GM12878 (cell line): ENCODE measurements around the gene IFNK. TPM values are rescaled to one million over a fixed set of nuclear protein-coding genes. Genes with fewer than 3 reads are reported as not detected.

ENCODE experiments used
- ATAC-seq: fragments of 200-7000 bp; cut with Tn5 transposase; 3 replicates; pipeline ENCODE4 v1.9.1; 2020; ENCODE audit warnings: mild to moderate bottlenecking, moderate library complexity
- BruUV-seq: library from RNA; stranded (reverse); fragments of 400-500 nt; replicated peaks from 2 replicates; lab custom pipeline; 2021; lab: Mats Ljungman, UMichigan
- CTCF ChIA-PET: fragments of 300-600 bp; sonication (Branson Sonifier 250); formaldehyde crosslinking; extraction: SDS; loops from one replicate; lab custom pipeline; 2021; ENCODE audit warnings: inconsistent platforms; lab: Yijun Ruan, JAX
- POLR2A ChIA-PET: fragments of 350-600 bp; formaldehyde crosslinking; extraction: SDS; loops from one replicate; lab custom pipeline; 2021; ENCODE audit warnings: inconsistent platforms; lab: Charles Lee
- RAD21 ChIA-PET: fragments of 300-600 bp; sonication (Branson Sonifier 250); formaldehyde crosslinking; loops from one replicate; lab custom pipeline; 2023; ENCODE audit warnings: antibody characterized with exemption; ENCODE audit not compliant: unreplicated experiment; lab: Charles Lee
- SMC1A ChIA-PET: fragments of 300-600 bp; sonication (Branson Sonifier 250); formaldehyde crosslinking; loops from one replicate; lab custom pipeline; 2023; ENCODE audit not compliant: unreplicated experiment, uncharacterized antibody; lab: Charles Lee
- DNase-seq: peaks from one replicate; pipeline ENCODE4 v3.0.0-alpha.2; 2011; ENCODE audit warnings: low read depth, low spot score
- FAIRE-seq: peaks from 3 replicates; lab custom pipeline; 2011; peaks lifted over from hg19 to GRCh38; lab: Jason Lieb, UNC
- H2AFZ ChIP-seq: 2 replicates; pipeline ENCODE4 v1.6.0; 2011; ENCODE audit warnings: low read depth, low read length, control low read depth; ENCODE audit not compliant: control insufficient read depth
- H3K27ac ChIP-seq: 2 replicates; pipeline ENCODE4 v1.5.1; 2011; ENCODE audit warnings: control low read depth; ENCODE audit not compliant: control insufficient read depth, insufficient read depth
- H3K27me3 ChIP-seq, 2 experiments: replicated peaks in 1 of 2; 2 replicates each; pipeline versions ENCODE4 v1.6.0 to v1.6.1; 2011; ENCODE audit warnings: low read length in 1 of 2; ENCODE audit not compliant: control insufficient read depth in 2 of 2, insufficient read depth in 2 of 2
- H3K36me3 ChIP-seq, 2 experiments: 2 replicates each; pipeline ENCODE4 v1.5.1; 2011; ENCODE audit warnings: low read length in 1 of 2; ENCODE audit not compliant: control insufficient read depth in 2 of 2, insufficient read depth in 2 of 2
- H3K4me1 ChIP-seq: 2 replicates; pipeline ENCODE4 v1.6.1; 2011; ENCODE audit warnings: mild to moderate bottlenecking, low read length, moderate library complexity, mixed read lengths; ENCODE audit not compliant: control insufficient read depth, insufficient read depth
- H3K4me2 ChIP-seq: 2 replicates; pipeline ENCODE4 v1.6.0; 2011; ENCODE audit warnings: control low read depth; ENCODE audit not compliant: control insufficient read depth, insufficient read depth
- H3K4me3 ChIP-seq: fragments of 200-600 bp; sonication (generic); 2 replicates; pipeline ENCODE4 v1.5.1; 2016
- H3K79me2 ChIP-seq: 2 replicates; pipeline ENCODE4 v1.6.0; 2011; ENCODE audit warnings: low read length; ENCODE audit not compliant: control insufficient read depth, insufficient read depth
- H3K9ac ChIP-seq: 2 replicates; pipeline ENCODE4 v1.8.0; 2011; ENCODE audit warnings: low read length, control low read depth, mixed read lengths; ENCODE audit not compliant: control insufficient read depth, insufficient read depth
- H3K9me3 ChIP-seq: replicated peaks from 3 replicates; pipeline ENCODE4 v1.5.1; 2011; ENCODE audit warnings: mild to moderate bottlenecking, low read length; ENCODE audit not compliant: control insufficient read depth, insufficient read depth
- H4K20me1 ChIP-seq: 2 replicates; pipeline ENCODE4 v1.6.0; 2011; ENCODE audit not compliant: control insufficient read depth, insufficient read depth
- BMI1 ChIP-seq: fragments of 450-650 bp; IDR thresholded peaks from 2 replicates; pipeline ENCODE4 v1.6.1; 2016; ENCODE audit warnings: mild to moderate bottlenecking, moderate library complexity, borderline replicate concordance
- IKZF2 ChIP-seq, 2 experiments: fragments of 450-650 bp; IDR thresholded peaks; 2 replicates each; pipeline ENCODE4 v1.6.1; 2017; ENCODE audit warnings: mild to moderate bottlenecking in 2 of 2, moderate library complexity in 2 of 2
- POLR2AphosphoS5 ChIP-seq: IDR thresholded peaks from 2 replicates; pipeline ENCODE4 v1.6.1; 2011; ENCODE audit warnings: mild to moderate bottlenecking, low read length, inconsistent platforms
- RBBP5 ChIP-seq: fragments of 200-600 bp; sonication (generic); conservative IDR thresholded peaks from 2 replicates; pipeline ENCODE4 v1.6.1; 2016
- ZSCAN29 ChIP-seq: fragments of 450-650 bp; IDR thresholded peaks from 2 replicates; pipeline ENCODE4 v1.6.1; 2017; ENCODE audit warnings: mild to moderate bottlenecking, moderate library complexity
- WGBS: methylation state at CpG from one replicate; pipeline ENCODE4 v1.1.6; 2016; ENCODE audit warnings: low lambda C conversion rate; ENCODE audit not compliant: insufficient replicate concordance, insufficient coverage; ENCODE audit errors: missing lambda C conversion rate; 5-methylcytosine and 5-hydroxymethylcytosine counted together
- in situ Hi-C: fragments of 300-500 bp; cut with MboI; formaldehyde crosslinking; loops from 9 replicates; pipeline ENCODE4 v1.14.3; 2018; ENCODE audit warnings: mixed read lengths
- intact Hi-C: fragments of 100-400 bp; cut with micrococcal nuclease; formaldehyde crosslinking; loops from one replicate; pipeline ENCODE4 v1.14.2; 2022; ENCODE audit not compliant: unreplicated experiment
- polyA plus RNA-seq, 11 experiments: library from polyadenylated mRNA; depleted of rRNA in 4 of 11; unstranded in 6 of 11; stranded (reverse) in 5 of 11; fragments of >200 nt; fragmentation: Nextera tagmentation in 4 of 11; fragmentation: Illumina TruSeq in 1 of 11; extraction: Ambion mirVana in 4 of 11; extraction: Trizol in 1 of 11; gene quantifications; 1 replicate in 1 of 11; 2 replicates in 10 of 11; pipeline versions ENCODE4 v1.2.1 to v1.2.3, GENCODE V29; 2011 to 2016; ENCODE audit warnings: inconsistent platforms in 2 of 11, missing spikeins in 2 of 11, low read depth in 1 of 11
- total RNA-seq, 4 experiments: library from RNA; depleted of rRNA in 3 of 4; stranded (reverse); fragments of >200 nt in 3 of 4; fragmentation: Illumina TruSeq in 1 of 4; extraction: Trizol in 1 of 4; gene quantifications; 2 replicates each; pipeline versions ENCODE4 v1.2.1 to v1.2.3, GENCODE V29; 2013 to 2021
- TF ChIP-seq, protein P1 (sequence below): IDR thresholded peaks from 2 replicates; pipeline ENCODE4 v1.6.1; 2012; ENCODE audit warnings: low read depth, low read length, improper control_type of control experiment
- TF ChIP-seq, protein P2 (sequence below): IDR thresholded peaks from 2 replicates; pipeline ENCODE4 v1.6.1; 2012; ENCODE audit warnings: low read depth, low read length, improper control_type of control experiment
- TF ChIP-seq, protein P3 (sequence below): IDR thresholded peaks from 2 replicates; pipeline ENCODE4 v1.6.1; 2012; ENCODE audit warnings: mild to moderate bottlenecking, low read depth, low read length

Gene IFNK
- total and polyA plus RNA-seq, 10 of the 15 experiments (the other 5 are each of a cell fraction or from before 2014, with no cell fraction given), result 0.06 TPM; not detected in 9

DNA sequence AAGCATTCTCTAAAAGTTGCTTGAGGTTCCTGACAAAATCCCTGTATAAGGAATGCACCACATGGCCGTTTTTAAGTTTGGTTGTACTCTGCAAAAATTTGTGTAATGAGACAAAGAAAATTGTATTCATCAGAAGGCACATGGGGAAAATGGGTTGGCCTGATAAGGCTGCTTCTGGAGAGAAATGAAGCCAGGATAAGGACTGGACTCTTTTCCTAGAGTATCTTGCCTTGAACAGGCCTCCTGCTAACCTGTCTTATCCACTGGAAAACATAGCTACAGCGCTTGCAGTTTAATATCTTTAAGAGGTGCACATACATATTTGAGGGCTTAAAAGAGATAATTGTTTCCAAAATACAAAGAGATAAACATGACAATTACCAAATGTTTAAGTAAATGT is 41.4 kb upstream of the IFNK start:
- H4K20me1 ChIP-seq, result no peaks in the 10 kb centered on the region
- TF ChIP-seq BMI1 (no peak), RBBP5 (no peak), IKZF2 (IDR thresholded peaks at IDR 0.05) (no peak), POLR2AphosphoS5 (no peak), ZSCAN29 (no peak)
- TF ChIP-seq, protein P1, sequence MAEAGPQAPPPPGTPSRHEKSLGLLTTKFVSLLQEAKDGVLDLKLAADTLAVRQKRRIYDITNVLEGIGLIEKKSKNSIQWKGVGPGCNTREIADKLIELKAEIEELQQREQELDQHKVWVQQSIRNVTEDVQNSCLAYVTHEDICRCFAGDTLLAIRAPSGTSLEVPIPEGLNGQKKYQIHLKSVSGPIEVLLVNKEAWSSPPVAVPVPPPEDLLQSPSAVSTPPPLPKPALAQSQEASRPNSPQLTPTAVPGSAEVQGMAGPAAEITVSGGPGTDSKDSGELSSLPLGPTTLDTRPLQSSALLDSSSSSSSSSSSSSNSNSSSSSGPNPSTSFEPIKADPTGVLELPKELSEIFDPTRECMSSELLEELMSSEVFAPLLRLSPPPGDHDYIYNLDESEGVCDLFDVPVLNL, result no peak
- TF ChIP-seq, protein P2, sequence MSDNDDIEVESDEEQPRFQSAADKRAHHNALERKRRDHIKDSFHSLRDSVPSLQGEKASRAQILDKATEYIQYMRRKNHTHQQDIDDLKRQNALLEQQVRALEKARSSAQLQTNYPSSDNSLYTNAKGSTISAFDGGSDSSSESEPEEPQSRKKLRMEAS, result no peak
- TF ChIP-seq, protein P3, sequence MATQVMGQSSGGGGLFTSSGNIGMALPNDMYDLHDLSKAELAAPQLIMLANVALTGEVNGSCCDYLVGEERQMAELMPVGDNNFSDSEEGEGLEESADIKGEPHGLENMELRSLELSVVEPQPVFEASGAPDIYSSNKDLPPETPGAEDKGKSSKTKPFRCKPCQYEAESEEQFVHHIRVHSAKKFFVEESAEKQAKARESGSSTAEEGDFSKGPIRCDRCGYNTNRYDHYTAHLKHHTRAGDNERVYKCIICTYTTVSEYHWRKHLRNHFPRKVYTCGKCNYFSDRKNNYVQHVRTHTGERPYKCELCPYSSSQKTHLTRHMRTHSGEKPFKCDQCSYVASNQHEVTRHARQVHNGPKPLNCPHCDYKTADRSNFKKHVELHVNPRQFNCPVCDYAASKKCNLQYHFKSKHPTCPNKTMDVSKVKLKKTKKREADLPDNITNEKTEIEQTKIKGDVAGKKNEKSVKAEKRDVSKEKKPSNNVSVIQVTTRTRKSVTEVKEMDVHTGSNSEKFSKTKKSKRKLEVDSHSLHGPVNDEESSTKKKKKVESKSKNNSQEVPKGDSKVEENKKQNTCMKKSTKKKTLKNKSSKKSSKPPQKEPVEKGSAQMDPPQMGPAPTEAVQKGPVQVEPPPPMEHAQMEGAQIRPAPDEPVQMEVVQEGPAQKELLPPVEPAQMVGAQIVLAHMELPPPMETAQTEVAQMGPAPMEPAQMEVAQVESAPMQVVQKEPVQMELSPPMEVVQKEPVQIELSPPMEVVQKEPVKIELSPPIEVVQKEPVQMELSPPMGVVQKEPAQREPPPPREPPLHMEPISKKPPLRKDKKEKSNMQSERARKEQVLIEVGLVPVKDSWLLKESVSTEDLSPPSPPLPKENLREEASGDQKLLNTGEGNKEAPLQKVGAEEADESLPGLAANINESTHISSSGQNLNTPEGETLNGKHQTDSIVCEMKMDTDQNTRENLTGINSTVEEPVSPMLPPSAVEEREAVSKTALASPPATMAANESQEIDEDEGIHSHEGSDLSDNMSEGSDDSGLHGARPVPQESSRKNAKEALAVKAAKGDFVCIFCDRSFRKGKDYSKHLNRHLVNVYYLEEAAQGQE, result no peak
- TF ChIP-seq, all 136 proteins: peak for 0
- ChIA-PET CTCF (interaction anchor here (1.0 kb wide), 1 partner anchor 43 kb away, joined by 3 read pairs; no protein-coding TSS in a partner anchor), POLR2A (interaction anchor here (0.5 kb wide), 1 partner anchor 113 kb away, joined by 5 read pairs; no protein-coding TSS in a partner anchor), SMC1A (interaction anchor here (1.1 to 1.6 kb wide), 3 partner anchors 15 to 117 kb away, joined by 3 read pairs; no protein-coding TSS in a partner anchor), RAD21 (interaction anchor here (0.9 kb wide), 1 partner anchor 105 kb away, joined by 3 read pairs; no protein-coding TSS in a partner anchor)
- no peak overlapping the region for H3K9ac ChIP-seq
- H3K4me2 ChIP-seq, result no peak overlapping the region
- BruUV-seq, result no TSS peak
- WGBS, result 60% methylated on average over 2 of the region's 2 CpGs
- peaks cover 19% of the 10 kb centered on the region for H3K4me1 ChIP-seq
- intact Hi-C loops, result no loop called here
- H3K79me2 ChIP-seq, result no peaks in the 10 kb centered on the region
- no peaks in the 10 kb centered on the region for H3K27me3 ChIP-seq
- ATAC-seq, result no peak
- H3K9me3 ChIP-seq, result peaks cover 2% of the 10 kb centered on the region; the same call in 1 of the 3 replicates
- H3K27ac ChIP-seq, result no peak overlapping the region
- DNase-seq, result no peak
- no peak for FAIRE-seq
- in situ Hi-C loops, result no loop called here
- H2AFZ ChIP-seq, result no peak overlapping the region
- H3K36me3 ChIP-seq, result no peaks in the 10 kb centered on the region
- H3K4me3 ChIP-seq, result no peak overlapping the region
